Thoracic aorta (tissue), 2 donors: ENCODE data around the gene TST. TPM values are rescaled to one million over a fixed set of nuclear protein-coding genes. Genes with fewer than 3 reads are reported as not detected.
A peak's percentile ranks its signal among the peaks of the same experiment; 100 is the strongest.

ENCODE experiments used
- ATAC-seq: fragments of 150-250 bp; one replicate; pipeline ENCODE4 v1.8.0; 2017; ENCODE audit warnings: low read depth; ENCODE audit not compliant: insufficient number of reproducible peaks, low FRiP score
- DNase-seq: peaks from one replicate; pipeline ENCODE4 v3.0.0-alpha.2; 2020; ENCODE audit warnings: low spot score
- H3K27ac ChIP-seq, 2 donors: fragments of 200-600 bp; sonication (generic); 1 replicate in 1 of 2; 2 replicates in 1 of 2; pipeline ENCODE4 v1.5.1; 2016; ENCODE audit warnings: mild to moderate bottlenecking in 2 of 2, moderate library complexity in 2 of 2
- H3K27me3 ChIP-seq: fragments of 200-600 bp; sonication (generic); replicated peaks from 2 replicates; pipeline ENCODE4 v1.6.0; 2016; ENCODE audit warnings: mild to moderate bottlenecking; ENCODE audit not compliant: insufficient read depth
- H3K36me3 ChIP-seq: fragments of 200-600 bp; sonication (generic); one replicate; pipeline ENCODE4 v1.5.1; 2016
- H3K4me1 ChIP-seq, 2 donors: fragments of 200-600 bp; sonication (generic); 1 replicate in 1 of 2; 2 replicates in 1 of 2; pipeline versions ENCODE4 v1.5.1 to v1.6.0; 2016; ENCODE audit warnings: low read depth in 2 of 2, mild to moderate bottlenecking in 1 of 2; ENCODE audit not compliant: control insufficient read depth in 1 of 2
- H3K4me3 ChIP-seq: fragments of 200-600 bp; sonication (generic); 2 replicates; pipeline ENCODE4 v1.5.1; 2016; ENCODE audit warnings: mild to moderate bottlenecking
- H3K9me3 ChIP-seq: fragments of 200-600 bp; sonication (generic); 2 replicates; pipeline ENCODE4 v1.5.1; 2016
- total RNA-seq, 2 donors: library from RNA; depleted of rRNA; stranded (reverse); fragments of >200 nt; gene quantifications; one replicate each; pipeline versions ENCODE4 v1.1.0 to v1.2.3, GENCODE V29; 2016
- TF ChIP-seq, protein P1 (sequence below): fragments of 200-600 bp; sonication (generic); IDR thresholded peaks from one replicate; pipeline ENCODE4 v1.5.1; 2019; ENCODE audit warnings: antibody characterized with exemption

TST gene
- total RNA-seq, 2 donors from 2014 or later = 8.5 to 26.9 TPM

- Histone ChIP-seq H3K4me1 (peaks cover 11 to 13% of the 10 kb centered on the region in 2 donors), H3K36me3 (no peaks in the 10 kb centered on the region), H3K27me3 (no peaks in the 10 kb centered on the region), H3K27ac (no peak overlapping the region), H3K9me3 (no peaks in the 10 kb centered on the region), H3K4me3 (no peak overlapping the region)
- ATAC-seq = no peak
- DNase-seq = no peak
- TF ChIP-seq, protein P1, sequence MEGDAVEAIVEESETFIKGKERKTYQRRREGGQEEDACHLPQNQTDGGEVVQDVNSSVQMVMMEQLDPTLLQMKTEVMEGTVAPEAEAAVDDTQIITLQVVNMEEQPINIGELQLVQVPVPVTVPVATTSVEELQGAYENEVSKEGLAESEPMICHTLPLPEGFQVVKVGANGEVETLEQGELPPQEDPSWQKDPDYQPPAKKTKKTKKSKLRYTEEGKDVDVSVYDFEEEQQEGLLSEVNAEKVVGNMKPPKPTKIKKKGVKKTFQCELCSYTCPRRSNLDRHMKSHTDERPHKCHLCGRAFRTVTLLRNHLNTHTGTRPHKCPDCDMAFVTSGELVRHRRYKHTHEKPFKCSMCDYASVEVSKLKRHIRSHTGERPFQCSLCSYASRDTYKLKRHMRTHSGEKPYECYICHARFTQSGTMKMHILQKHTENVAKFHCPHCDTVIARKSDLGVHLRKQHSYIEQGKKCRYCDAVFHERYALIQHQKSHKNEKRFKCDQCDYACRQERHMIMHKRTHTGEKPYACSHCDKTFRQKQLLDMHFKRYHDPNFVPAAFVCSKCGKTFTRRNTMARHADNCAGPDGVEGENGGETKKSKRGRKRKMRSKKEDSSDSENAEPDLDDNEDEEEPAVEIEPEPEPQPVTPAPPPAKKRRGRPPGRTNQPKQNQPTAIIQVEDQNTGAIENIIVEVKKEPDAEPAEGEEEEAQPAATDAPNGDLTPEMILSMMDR = no peak
These were observed 28.9 kb upstream of the TST start for GRCh38 chr22:37048133-37048532.

GRCh38 chr22:37047006-37047405 lies 27.8 kb upstream of the TST start:
- Histone ChIP-seq H3K4me3 (no peak overlapping the region), H3K9me3 (no peaks in the 10 kb centered on the region), H3K4me1 (peaks cover 2 to 6% of the 10 kb centered on the region in 2 donors), H3K36me3 (no peaks in the 10 kb centered on the region), H3K27me3 (no peaks in the 10 kb centered on the region), H3K27ac (no peak overlapping the region)
- TF ChIP-seq, protein P1 = no peak
- DNase-seq (no peak), ATAC-seq (no peak)

DNA sequence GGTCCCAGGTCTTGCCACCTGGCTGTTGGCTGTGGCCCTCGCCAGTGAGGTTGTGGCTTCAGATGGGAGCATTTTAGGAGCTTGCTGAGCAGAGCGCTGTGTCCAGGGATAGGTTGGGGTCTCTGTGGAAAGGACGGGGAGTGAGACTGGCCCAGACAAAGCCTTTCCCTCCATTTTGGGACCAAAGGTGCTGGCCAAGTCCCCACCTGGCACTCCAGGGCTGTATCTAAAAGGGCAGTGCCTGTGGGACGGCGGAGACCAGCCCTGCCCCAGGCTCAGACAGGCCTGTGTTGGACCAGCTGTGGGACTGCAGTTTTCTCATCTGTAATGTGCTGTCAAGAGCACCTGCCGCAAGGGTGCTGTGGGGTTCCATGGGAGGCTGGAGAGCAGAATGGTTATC lies 27.3 kb upstream of the TST start:
- Histone ChIP-seq H3K4me1 (peaks cover 0 to 6% of the 10 kb centered on the region in 2 donors), H3K4me3 (no peak overlapping the region), H3K36me3 (no peaks in the 10 kb centered on the region), H3K27ac (no peak overlapping the region), H3K27me3 (no peaks in the 10 kb centered on the region), H3K9me3 (no peaks in the 10 kb centered on the region)
- ATAC-seq (no peak), DNase-seq (no peak)
- TF ChIP-seq, protein P1 = no peak

GRCh38 chr22:37045958-37046357 lies 26.7 kb upstream of the TST start:
- TF ChIP-seq, protein P1 = peak; percentile 24
- no peaks in the 10 kb centered on the region for H3K27me3 ChIP-seq
- H3K4me3 ChIP-seq = no peak overlapping the region
- DNase-seq (no peak), ATAC-seq (no peak)
- peaks cover 0 to 2% of the 10 kb centered on the region in 2 donors for H3K4me1 ChIP-seq
- H3K9me3 ChIP-seq = no peaks in the 10 kb centered on the region
- no peak overlapping the region for H3K27ac ChIP-seq
- no peaks in the 10 kb centered on the region for H3K36me3 ChIP-seq

DNA sequence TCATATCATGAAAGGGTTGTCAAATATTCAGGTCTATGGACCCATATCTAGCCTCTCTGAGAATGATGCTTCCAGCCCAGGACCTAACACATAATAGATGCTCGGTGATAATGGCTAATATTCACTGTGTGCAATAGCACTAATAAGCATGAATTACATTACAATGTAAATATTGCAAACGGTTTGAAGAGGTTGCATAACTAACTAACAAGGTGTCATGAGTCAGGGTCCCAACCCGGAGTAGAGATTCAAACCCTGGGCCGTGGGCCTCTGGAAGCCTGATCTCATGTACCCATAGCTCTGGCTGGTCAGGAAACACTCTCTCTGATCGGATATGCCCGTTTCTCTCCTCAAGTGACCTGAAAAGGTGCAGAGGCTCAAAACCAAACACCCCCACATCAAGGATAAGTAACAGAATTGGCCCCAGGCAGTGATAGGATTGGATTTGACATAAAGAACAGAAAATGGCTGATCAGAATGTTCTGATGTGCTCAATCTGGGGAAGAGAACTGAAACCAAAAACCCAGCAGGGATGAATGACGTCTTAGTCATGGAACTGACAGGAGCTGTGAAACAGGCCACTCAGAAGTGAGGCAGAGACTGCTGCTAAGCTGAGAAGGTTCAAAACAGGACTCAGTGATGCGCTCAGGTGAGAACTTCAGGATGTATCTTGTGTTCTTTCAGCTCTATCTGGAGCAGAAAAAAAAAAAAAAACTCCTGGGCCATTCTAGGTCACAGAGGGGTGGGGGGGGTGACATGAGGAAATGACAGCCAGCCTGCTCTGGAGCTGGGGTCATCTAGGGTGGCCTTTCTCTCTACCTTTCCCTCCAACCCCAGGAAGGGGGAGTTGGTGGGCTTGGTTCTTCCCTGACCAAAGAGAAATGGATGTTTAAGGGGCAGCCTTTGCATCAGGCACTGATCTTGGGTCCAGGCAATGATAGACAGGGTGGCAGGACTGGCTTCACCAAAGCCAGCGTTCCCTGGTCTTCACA lies 25.7 kb upstream of the TST start:
- H3K27me3 ChIP-seq = no peaks in the 10 kb centered on the region
- H3K9me3 ChIP-seq = no peaks in the 10 kb centered on the region
- H3K36me3 ChIP-seq = no peaks in the 10 kb centered on the region
- no peaks in the 10 kb centered on the region for H3K4me1 ChIP-seq
- ATAC-seq = no peak
- TF ChIP-seq, protein P1 = no peak
- H3K27ac ChIP-seq = no peak overlapping the region
- DNase-seq = no peak
- H3K4me3 ChIP-seq = no peak overlapping the region
